HG03558 (cell line): ENCODE results near the gene ROS1.
"Not testable (repeated sequence)": the region's sequence is repeated elsewhere in the genome, so short reads cannot be mapped to it uniquely, and the experiment has no call there.

ENCODE experiments used
- ATAC-seq: cut with Tn5 transposase; IDR thresholded peaks from one replicate; pipeline ENCODE4 v1.9.1; 2021; ENCODE audit warnings: moderate number of reproducible peaks; ENCODE audit not compliant: unreplicated experiment; ENCODE audit errors: extremely low read depth

The ROS1 gene

DNA sequence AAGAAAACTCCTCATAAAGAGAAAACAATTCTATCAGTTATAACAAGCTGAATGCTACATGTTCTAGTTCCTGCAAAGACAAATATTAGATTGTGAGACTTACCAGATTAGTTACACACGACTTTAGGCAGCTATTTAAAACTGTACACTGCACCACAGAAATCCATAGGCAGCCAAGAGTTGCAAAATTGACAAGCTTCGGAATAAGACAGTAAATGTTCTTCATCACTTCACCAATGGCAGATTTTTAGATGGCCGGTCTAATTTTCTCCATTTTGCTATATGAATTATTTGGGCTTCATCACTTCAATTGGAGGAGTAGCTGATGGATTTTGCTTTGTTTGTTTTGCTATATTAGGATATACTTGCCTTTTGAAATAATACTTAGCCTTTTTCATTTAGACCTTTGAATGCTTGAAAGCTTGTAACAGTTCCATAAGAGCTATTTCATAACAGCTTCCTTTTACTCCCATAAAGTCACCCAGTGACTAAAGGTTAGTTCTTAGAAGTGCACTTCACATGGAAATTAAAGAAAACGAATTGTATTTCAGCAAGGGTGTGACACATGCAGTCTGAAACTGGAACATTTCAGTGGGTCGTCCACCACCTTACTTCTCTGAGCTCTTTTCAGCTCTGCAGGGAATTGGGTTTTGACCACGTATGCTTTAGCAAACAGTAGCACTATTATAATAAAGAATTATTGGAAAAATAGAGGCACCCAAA lies at the start of gene ROS1:
TSS of gene ROS1 (minus strand) at position 512 of the 723 bp plus-strand sequence. CDS start at position 226, 286 bp downstream.
- no peak for ATAC-seq

- no peak for ATAC-seq
Observed at GRCh38 chr6:117473401-117473800, 47.7 kb upstream of the ROS1 start.

GRCh38 chr6:117472667-117473066 lies 46.9 kb upstream of the ROS1 start:
- no peak for ATAC-seq

- no peak for ATAC-seq
Observed at GRCh38 chr6:117469791-117470190, 44.0 kb upstream of the ROS1 start.

DNA sequence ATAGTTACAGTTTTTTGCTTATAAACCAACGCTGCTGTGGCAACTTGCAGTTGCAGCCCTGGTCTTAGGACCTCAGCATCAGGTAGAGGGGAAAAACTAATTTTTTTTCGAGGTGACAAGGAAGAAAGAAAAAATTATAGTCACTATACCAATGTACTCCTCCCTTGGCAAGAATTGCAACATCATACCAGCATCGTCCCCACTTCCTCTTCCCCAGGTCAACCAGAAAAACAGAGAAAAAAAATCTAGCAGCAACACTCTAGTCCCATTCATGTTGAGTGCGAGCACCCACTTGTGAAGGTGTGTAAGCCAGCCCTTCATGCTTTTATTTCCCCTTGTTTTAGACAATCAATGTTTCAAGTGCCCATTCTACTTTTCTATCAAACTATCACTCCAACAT lies 43.6 kb upstream of the ROS1 start:
- ATAC-seq = no peak

DNA sequence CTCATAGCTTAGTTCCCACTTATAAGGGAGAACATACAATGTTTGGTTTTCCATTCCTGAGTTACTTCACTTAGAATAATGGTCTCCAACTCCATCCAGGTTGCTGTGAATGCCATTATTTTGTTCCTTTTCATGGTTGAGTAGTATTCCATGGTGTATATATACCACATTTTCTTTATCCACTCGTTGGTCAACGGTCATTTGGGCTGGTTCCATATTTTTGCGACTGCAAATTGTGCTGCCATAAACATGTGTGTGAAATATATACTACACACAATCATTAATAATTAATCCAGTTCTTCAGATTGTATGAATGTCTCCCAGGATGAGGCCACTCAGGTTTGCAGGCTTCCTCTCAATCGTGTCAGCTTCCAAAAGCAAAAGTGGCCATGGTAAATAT lies 42.8 kb upstream of the ROS1 start:
- not testable (repeated sequence) for ATAC-seq

GRCh38 chr6:117467876-117468275 lies 42.1 kb upstream of the ROS1 start:
- ATAC-seq = no peak

- no peak for ATAC-seq
Observed at GRCh38 chr6:117465691-117466090, 39.9 kb upstream of the ROS1 start.

DNA sequence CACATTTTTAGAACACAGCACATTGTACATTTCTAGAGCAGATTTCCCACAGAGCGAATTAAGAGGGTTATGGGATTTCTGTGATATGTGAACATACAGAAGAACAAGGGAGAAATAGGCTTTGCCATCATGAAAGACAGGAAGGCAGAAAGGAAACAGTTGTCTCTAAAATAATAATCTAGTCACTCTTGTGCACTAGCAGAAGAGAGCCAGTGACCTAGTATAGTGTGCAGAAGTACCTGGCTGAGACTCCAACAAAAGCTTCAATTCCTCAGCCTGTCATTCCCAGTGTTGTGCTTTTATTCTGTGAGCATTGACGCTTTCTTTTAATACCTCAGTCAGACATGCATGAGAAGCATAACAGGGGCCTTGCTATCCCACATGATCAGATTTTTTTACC lies 39.0 kb upstream of the ROS1 start:
- ATAC-seq = no peak

DNA sequence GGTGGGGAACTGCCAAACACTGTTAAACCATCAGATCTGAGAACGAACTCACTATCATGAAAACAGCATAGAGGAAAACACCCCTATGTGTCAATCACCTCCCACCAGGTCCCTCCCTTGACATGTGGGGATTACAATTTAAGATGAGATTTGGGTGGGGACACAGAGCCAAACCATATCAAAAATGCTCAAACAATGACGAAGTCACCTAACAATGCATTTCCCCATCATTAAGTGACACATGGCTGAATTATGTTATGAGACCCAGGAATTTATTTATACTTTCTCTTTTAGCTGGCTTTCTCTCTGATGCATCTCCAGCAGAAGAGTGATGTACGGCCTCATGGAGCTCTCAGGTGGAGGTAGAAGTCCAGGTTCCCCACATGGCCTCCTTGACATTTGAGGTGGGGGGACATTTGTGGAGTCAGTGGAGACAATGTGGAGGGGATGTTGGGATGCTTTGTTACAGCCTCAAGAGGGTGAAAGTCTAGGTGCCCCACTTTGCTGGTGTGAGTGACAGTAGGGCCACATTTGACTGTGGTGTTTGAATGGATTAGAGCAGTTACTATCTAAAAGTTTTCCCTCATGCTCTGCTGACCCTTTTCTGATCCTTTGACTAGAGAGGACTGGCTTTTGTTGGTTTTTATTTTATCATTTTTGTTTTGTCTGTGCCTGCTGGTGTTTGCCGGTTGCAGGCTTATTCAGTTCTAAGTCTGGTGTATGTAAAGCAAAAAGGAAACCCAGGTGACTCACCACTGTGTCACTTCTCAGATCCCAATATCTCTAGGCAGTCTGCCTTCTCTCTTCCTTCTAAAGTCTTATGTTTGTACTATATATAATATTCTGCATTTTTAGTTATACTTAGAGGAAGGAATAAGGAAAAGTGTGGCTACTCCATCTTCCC lies 38.3 kb upstream of the ROS1 start:
- ATAC-seq = peak; percentile 47

DNA sequence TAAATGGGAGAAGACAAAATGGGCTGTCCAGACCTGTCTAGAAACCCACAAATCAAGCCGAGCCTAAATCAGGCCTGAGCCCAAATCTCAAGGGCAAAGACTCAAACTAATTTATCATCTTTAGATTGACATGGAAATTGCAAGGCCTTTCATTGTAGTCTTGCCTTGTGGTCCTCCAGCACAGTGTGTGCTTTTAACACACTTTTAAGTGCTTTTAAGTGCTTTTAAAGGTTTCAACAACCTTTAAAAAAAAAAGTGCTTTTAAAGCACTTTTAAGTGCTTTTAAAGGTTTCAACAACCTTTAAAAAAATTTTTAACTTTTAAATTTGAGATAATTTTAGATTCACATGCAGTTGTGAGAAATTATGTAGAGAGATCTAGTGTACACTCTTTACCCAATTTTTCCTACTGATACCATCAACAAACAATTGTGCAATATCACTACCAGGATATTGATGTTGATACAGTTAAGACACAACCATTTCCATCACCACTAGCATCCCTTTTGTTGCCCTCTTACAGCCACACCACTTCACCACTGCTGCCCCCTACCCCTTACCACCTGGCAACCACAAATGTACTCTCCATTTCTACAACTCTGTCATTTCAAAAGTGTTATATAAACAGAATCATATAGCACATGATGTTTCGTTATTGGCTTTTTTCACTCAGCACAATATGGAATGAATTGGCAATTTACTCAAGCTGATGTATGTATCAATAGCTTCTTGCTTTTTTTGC lies 33.6 kb upstream of the ROS1 start:
- ATAC-seq = no peak

GRCh38 chr6:117456998-117457397 lies 31.3 kb upstream of the ROS1 start:
- ATAC-seq = no peak

DNA sequence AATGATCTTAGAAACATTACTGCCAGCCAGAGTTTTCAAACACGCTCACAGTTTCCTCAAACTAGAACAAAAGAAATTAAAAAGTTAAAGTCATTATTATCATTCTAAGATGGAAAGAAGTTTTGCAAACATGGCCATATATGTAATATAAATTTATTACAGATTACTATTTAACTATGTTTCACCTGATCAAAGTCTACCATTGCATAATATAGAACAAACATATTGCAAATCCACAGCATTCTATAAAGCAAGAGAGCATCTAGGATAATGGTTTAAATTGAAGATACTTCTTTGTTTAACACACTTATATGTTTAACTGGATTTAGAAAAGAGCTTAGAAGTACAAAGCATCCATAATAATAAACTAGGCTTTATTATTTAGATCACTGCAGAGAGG lies 30.5 kb upstream of the ROS1 start:
- ATAC-seq = no peak

GRCh38 chr6:117451671-117452070 lies 25.9 kb upstream of the ROS1 start:
- no peak for ATAC-seq

DNA sequence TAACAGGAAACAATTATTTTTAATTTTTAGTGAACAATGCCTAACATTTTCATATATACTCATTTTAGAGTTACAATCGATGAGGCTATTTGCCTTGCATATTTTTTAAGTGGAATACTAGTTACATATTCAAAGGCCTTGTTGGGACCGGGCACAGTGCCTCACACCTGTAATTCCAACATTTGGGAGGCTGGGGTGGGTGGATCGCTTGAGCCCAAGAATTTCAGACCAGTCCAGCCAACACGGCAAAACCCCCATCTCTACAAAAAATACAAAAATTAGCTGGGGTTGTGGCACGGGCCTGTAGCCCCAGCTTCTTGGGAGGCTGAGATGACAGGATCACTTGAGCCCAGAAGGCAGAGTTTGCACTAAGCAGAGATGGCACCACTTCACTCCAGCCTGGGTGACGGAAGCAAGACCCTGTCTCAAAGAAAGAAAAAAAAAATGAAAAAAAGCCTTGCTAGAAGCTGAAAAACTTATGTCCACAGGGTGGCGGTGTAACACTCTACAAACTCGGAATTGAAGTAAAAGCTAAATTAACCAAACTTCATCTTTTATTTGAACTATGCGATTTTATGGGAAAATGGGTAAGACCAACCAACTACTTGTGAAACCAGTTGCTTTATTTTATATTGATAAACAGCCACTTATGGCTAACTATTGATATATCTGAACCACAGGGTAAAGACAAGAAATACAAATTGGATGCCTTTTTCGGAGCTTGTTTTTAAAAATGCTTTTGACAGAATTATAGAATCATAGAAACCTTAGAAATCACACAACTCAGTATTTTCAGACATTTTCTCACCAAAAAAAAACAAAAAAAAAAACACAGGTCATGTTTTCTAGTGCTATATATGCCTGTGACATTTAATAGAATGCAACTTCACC lies 24.1 kb upstream of the ROS1 start:
- ATAC-seq = no peak

DNA sequence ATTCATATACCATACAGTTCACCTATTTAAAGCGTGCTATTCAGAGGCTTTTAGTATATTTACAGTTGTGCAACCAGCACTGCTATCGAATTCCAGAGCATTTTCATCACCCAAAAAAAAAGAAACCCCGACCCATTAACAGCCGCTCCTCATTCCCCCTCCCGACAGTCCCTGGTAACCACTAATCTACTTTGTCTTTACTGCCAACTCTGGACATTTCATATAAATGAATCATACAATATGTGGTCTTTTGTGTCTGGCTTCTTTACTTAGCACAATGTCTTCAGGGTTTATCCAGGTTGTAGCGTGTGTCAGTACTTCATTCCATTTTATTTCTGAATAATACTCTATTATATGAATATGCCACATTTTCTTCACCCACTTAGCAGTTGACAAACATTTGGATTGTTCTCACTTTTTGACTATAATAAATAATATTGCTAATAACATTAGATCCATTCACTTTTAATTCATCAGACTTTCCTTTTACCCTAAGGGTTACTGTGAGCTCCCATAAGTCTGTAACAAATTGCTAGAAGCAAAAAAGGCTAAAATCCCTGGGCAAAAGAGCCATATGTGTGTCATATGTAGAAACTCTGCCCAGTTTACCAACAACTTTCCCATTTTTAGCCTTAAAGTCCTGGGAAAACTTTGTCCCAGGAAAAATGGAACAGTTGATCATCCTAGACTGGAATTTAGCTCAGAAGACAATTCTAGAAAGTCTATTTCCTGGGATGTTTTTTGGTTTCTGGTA lies 23.2 kb upstream of the ROS1 start:
- ATAC-seq = no peak

GRCh38 chr6:117448011-117448410 lies 22.3 kb upstream of the ROS1 start:
- ATAC-seq = no peak

GRCh38 chr6:117446861-117447260 lies 21.1 kb upstream of the ROS1 start:
- no peak for ATAC-seq

GRCh38 chr6:117444600-117444999 lies 18.9 kb upstream of the ROS1 start:
- ATAC-seq = no peak
